Frontal cortex (tissue), 4 donors: ENCODE measurements around the gene COL4A2. TPM values are rescaled to one million over a fixed set of nuclear protein-coding genes. Genes with fewer than 3 reads are reported as not detected.
"Not testable (repeated sequence)": the region's sequence is repeated elsewhere in the genome, so short reads cannot be mapped to it uniquely, and the experiment has no call there.

Source experiments
- DNase-seq, 2 donors: peaks; one replicate each; pipeline ENCODE4 v3.0.0; 2012; ENCODE audit warnings: low spot score in 2 of 2
- FAIRE-seq: peaks from 2 replicates; lab custom pipeline; 2012; peaks lifted over from hg19 to GRCh38; lab: Jason Lieb, UNC
- total RNA-seq: library from RNA; depleted of rRNA; stranded (reverse); fragments of >200 nt; gene quantifications from one replicate; pipeline ENCODE4 v1.2.3, GENCODE V29; 2014
- donor health status: control.
- donor health status: control.
- donor health status: control.

COL4A2 gene
- total RNA-seq, 1 donor from 2014 or later = 47.3 TPM

GRCh38 chr13:110493613-110494012, 186.5 kb downstream of the COL4A2 start:
- DNase-seq (no peak), FAIRE-seq (no peak)

- DNase-seq = no peak
- no peak for FAIRE-seq
Measured at GRCh38 chr13:110495376-110495775, 188.3 kb downstream of the COL4A2 start.

- DNase-seq (no peak), FAIRE-seq (no peak)
Measured at GRCh38 chr13:110495881-110496280, 188.8 kb downstream of the COL4A2 start.

- DNase-seq = no peak
- no peak for FAIRE-seq
Measured at GRCh38 chr13:110496281-110496680, 189.2 kb downstream of the COL4A2 start.

- FAIRE-seq (no peak), DNase-seq (no peak)
Measured at GRCh38 chr13:110497003-110497402, 189.9 kb downstream of the COL4A2 start.

GRCh38 chr13:110497896-110498295, 190.8 kb downstream of the COL4A2 start:
- DNase-seq, FAIRE-seq: not testable (repeated sequence)

- no peak for FAIRE-seq
- DNase-seq = no peak
Measured at GRCh38 chr13:110498327-110498726, 191.2 kb downstream of the COL4A2 start.

- FAIRE-seq = no peak
- no peak for DNase-seq
Measured at GRCh38 chr13:110498765-110499164, 191.7 kb downstream of the COL4A2 start.

GRCh38 chr13:110499621-110500281, 192.7 kb downstream of the COL4A2 start:
- DNase-seq (no peak), FAIRE-seq (no peak)

GRCh38 chr13:110500341-110500740, 193.3 kb downstream of the COL4A2 start:
- DNase-seq (no peak), FAIRE-seq (no peak)

GRCh38 chr13:110501188-110501587, 194.1 kb downstream of the COL4A2 start:
- FAIRE-seq (no peak), DNase-seq (no peak)

GRCh38 chr13:110503037-110503901, 196.2 kb downstream of the COL4A2 start:
- no peak for FAIRE-seq
- DNase-seq = no peak

GRCh38 chr13:110503979-110504499, 197.0 kb downstream of the COL4A2 start:
- FAIRE-seq (no peak), DNase-seq (no peak)

- FAIRE-seq (no peak), DNase-seq (no peak)
Measured at GRCh38 chr13:110505594-110505993, 198.5 kb downstream of the COL4A2 start.

- FAIRE-seq = no peak
- DNase-seq = no peak
Measured at GRCh38 chr13:110506396-110506795, 199.3 kb downstream of the COL4A2 start.

GRCh38 chr13:110506859-110507566, 199.9 kb downstream of the COL4A2 start:
- no peak for DNase-seq
- FAIRE-seq = no peak

GRCh38 chr13:110507678-110508381, 200.7 kb downstream of the COL4A2 start:
- DNase-seq (no peak), FAIRE-seq (no peak)

GRCh38 chr13:110509478-110509926, 202.4 kb downstream of the COL4A2 start:
- FAIRE-seq = no peak
- DNase-seq = no peak

GRCh38 chr13:110509971-110510786, 203.1 kb downstream of the COL4A2 start:
- no peak for DNase-seq
- no peak for FAIRE-seq
